ENCODE results near the gene MTOR.

Gene MTOR

DNA sequence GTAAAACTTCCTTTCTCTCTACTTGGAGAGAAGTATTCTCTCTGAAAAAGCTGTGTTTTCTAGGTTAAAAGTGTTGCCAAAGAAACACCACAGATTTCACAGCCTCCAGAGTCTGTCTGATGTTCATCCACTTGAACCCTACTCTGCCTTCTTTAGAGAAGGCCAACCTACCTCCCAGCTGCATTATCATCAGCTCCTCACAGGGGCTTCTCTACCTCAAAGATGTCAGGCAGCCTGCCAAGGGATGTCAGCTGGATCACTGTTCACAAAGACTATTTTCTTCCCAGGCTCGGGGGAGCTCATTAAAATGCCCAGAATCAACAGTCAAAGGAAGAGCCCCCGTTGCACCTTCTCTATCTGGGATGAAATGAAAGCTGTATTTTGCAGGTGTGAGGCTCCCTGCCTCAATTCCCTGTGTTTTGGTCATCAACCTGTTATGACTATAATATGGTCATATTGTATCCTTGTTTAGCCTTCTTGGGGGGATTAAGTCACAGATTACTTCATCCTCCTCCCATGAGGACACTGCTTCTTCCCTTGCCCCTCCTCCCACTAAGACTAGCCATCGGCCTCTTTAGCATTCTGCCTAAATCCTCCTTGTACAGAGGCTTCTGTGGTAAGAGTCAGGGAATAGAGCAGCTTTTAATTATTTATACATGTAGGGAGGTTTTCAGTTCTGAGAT lies 47.5 kb downstream of the MTOR start:
- TF ChIP-seq, protein P1, sequence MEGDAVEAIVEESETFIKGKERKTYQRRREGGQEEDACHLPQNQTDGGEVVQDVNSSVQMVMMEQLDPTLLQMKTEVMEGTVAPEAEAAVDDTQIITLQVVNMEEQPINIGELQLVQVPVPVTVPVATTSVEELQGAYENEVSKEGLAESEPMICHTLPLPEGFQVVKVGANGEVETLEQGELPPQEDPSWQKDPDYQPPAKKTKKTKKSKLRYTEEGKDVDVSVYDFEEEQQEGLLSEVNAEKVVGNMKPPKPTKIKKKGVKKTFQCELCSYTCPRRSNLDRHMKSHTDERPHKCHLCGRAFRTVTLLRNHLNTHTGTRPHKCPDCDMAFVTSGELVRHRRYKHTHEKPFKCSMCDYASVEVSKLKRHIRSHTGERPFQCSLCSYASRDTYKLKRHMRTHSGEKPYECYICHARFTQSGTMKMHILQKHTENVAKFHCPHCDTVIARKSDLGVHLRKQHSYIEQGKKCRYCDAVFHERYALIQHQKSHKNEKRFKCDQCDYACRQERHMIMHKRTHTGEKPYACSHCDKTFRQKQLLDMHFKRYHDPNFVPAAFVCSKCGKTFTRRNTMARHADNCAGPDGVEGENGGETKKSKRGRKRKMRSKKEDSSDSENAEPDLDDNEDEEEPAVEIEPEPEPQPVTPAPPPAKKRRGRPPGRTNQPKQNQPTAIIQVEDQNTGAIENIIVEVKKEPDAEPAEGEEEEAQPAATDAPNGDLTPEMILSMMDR (IDR thresholded peaks at IDR 0.05; ENCODE audit: low read depth, low read length), result no peak
- no peak for DNase-seq (ENCODE audit: extremely low read depth, low read depth)

DNA sequence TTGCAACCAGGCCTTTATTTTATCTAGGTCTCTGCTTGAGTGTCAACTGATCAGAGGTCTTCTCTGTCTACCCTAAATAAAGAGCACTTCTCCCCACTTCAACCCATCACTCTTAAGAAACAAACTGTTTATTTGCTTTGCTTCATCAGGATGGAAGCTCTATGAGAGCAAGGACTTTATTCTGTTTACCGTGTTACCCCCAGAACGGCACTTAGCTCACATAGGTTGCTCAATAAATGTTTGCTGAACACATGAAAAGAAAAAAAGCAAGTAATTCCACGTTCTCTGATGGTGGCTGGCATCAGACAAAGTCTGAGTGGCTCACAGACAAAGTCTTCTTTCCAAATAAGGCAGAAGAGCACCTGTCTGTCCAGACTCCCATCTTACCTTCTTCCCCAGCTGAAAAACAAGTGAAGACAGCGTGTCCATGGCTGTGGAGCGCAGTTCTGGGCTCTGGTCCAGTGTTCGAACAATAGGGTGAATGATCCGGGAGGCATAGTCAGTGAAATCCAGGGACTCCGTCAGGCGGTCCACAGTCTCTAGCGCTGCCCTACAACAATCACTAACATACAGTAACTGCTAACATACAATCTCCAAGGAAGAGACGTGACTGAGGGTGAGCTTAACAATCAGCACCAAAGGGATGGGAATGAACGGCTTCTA lies 50.3 kb downstream of the MTOR start:
- TF ChIP-seq, protein P1 (IDR thresholded peaks at IDR 0.05; ENCODE audit: low read depth, low read length), result no peak
- DNase-seq (ENCODE audit: extremely low read depth, low read depth), result no peak

DNA sequence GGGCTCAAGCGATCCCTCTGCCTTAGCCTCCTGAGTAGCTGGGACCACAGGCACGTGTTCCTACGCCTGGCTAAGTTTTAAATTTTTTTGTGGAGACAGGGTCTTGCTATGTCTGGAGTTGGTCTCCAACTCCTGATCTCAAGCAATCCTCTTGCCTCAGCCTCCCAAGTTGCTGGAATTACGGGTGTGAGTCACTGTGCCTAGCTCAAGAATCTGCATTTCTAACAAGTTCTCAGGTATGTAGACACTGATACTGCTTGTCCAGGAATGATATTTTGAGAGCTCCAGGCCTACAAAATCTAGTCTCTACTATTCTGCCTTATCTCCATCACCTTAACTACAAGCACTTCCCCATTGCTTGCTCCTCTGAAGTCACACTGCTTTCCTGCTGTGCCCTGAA lies 50.9 kb downstream of the MTOR start:
- TF ChIP-seq, protein P1 (IDR thresholded peaks at IDR 0.05; ENCODE audit: low read depth, low read length), result no peak
- DNase-seq (ENCODE audit: extremely low read depth, low read depth), result no peak

DNA sequence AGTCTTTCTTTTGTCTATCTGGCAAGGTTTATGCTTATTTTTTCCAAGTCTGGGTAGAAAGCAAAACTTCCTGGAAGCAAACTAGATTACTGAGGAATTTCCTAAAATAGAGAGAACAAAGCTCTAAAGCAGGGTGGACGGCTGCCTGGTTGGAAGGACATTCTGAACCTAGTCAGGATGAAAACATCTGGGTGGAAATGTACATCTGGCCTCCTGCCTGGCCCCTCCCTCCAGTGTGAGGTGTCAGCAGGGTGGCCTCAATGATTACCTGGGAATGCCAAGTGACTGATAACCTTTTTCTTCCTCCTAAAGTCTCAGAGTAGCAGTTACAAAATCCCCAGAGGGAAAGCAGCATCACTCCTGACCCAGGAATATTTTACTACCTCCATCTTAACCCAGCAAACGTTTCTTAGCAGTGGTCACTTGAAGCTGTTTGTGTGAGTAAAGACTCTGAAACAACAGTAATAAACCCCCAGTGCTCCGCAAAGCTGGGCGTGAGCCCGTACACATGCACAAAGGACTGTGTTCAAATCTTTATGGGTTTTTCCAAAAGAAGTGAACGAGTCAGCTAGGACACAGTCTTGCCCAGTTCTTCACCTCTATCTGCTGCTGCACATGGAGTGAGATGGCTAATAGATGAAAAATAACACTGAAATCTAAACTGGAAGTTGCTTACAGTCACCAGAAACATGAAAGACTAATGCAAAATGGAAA lies 54.3 kb downstream of the MTOR start:
- DNase-seq (ENCODE audit: extremely low read depth, low read depth), result no peak

DNA sequence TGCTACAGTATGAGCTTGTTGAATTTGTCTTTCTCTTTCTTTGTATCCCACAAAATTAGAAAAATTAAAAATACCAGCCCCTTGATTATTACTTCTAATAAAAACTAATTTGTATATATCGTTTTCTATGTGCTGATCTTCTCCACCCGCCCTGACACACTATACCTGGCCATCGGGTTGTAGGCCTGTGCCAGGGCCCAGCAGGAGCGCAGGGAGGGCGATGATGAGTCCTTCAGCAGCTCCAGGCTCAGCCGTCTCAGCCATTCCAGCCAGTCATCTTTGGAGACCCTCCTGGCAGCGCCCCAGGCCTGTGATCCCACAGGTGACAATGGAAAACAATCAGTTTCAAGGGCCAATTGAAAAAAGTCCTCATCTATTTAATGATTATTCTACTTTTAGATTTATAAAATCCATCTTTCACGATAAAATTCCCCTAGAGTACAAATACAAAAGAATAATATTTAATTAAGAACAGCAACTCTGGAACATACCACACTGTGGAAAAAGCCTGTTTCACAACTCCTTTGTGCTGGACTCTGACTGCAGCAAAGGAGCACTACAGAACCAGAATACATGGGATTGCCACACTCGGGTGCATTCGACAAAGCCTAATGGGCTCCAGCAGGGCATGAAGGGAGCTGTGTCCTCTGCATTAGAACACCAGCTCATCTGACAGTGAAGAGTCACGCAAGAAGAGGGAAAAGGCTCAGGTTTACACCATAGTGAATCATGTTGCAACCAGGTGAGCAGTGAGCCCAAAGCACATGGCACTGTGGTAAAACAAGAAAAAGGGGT lies 57.8 kb downstream of the MTOR start:
- no peak for DNase-seq (ENCODE audit: extremely low read depth, low read depth)
- TF ChIP-seq, protein P1 (IDR thresholded peaks at IDR 0.05; ENCODE audit: low read depth, low read length), result no peak

More for the DNA sequence above, 54.3 kb downstream of the MTOR start:
- TF ChIP-seq, protein P1 (IDR thresholded peaks at IDR 0.05; ENCODE audit: low read depth, low read length), result no peak

DNA sequence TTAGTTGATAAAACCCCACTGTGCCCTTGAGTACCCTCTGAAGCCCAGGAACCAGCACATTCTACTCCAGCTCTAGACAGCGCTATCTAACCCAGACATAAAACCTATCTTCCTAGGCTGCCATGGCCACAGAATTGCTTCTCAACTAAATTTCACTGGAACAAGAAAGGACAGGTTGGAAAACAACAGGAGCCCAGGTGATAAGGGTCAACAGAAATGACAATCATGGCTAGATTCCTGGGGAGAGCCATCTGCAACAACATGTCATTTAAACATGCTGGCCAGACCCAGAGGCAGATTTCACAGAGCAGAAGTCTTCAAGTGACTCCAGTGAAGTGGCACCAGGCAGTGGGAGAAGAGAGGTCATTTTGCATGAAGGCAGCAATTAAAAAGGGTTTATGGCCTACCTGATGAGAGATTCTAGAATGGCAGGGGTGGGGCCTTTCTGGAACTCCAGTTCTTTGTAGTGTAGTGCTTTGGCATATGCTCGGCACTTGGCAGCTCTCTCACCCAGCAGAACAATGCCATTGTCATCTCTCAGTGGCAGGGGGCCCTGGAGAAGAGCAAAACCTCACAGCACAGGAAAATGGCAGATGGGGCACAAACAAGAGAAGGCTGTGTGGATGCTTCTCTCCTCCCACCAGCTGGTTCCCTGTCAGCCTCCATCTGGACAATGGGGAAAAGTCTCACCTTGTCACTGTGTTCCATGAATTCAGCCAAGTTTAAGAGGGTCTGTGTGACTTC lies 63.3 kb downstream of the MTOR start:
- TF ChIP-seq, protein P1 (IDR thresholded peaks at IDR 0.05; ENCODE audit: low read depth, low read length), result no peak
- DNase-seq (ENCODE audit: extremely low read depth, low read depth), result no peak
